GM12878 (cell line): ENCODE data around the gene BMP15. TPM values are rescaled to one million over a fixed set of nuclear protein-coding genes. Genes with fewer than 3 reads are reported as not detected.

ENCODE experiments used
- ATAC-seq: fragments of 200-7000 bp; cut with Tn5 transposase; 3 replicates; pipeline ENCODE4 v1.9.1; 2020; ENCODE audit warnings: mild to moderate bottlenecking, moderate library complexity
- BruUV-seq: library from RNA; stranded (reverse); fragments of 400-500 nt; replicated peaks from 2 replicates; lab custom pipeline; 2021; lab: Mats Ljungman, UMichigan
- CTCF ChIA-PET: fragments of 300-600 bp; sonication (Branson Sonifier 250); formaldehyde crosslinking; extraction: SDS; loops from one replicate; lab custom pipeline; 2021; ENCODE audit warnings: inconsistent platforms; lab: Yijun Ruan, JAX
- POLR2A ChIA-PET: fragments of 350-600 bp; formaldehyde crosslinking; extraction: SDS; loops from one replicate; lab custom pipeline; 2021; ENCODE audit warnings: inconsistent platforms; lab: Charles Lee
- RAD21 ChIA-PET: fragments of 300-600 bp; sonication (Branson Sonifier 250); formaldehyde crosslinking; loops from one replicate; lab custom pipeline; 2023; ENCODE audit warnings: antibody characterized with exemption; ENCODE audit not compliant: unreplicated experiment; lab: Charles Lee
- SMC1A ChIA-PET: fragments of 300-600 bp; sonication (Branson Sonifier 250); formaldehyde crosslinking; loops from one replicate; lab custom pipeline; 2023; ENCODE audit not compliant: unreplicated experiment, uncharacterized antibody; lab: Charles Lee
- DNase-seq: peaks from one replicate; pipeline ENCODE4 v3.0.0-alpha.2; 2011; ENCODE audit warnings: low read depth, low spot score
- FAIRE-seq: peaks from 3 replicates; lab custom pipeline; 2011; peaks lifted over from hg19 to GRCh38; lab: Jason Lieb, UNC
- H2AFZ ChIP-seq: 2 replicates; pipeline ENCODE4 v1.6.0; 2011; ENCODE audit warnings: low read depth, low read length, control low read depth; ENCODE audit not compliant: control insufficient read depth
- H3K27ac ChIP-seq: 2 replicates; pipeline ENCODE4 v1.5.1; 2011; ENCODE audit warnings: control low read depth; ENCODE audit not compliant: control insufficient read depth, insufficient read depth
- H3K27me3 ChIP-seq, 2 experiments: replicated peaks in 1 of 2; 2 replicates each; pipeline versions ENCODE4 v1.6.0 to v1.6.1; 2011; ENCODE audit warnings: low read length in 1 of 2; ENCODE audit not compliant: control insufficient read depth in 2 of 2, insufficient read depth in 2 of 2
- H3K36me3 ChIP-seq, 2 experiments: 2 replicates each; pipeline ENCODE4 v1.5.1; 2011; ENCODE audit warnings: low read length in 1 of 2; ENCODE audit not compliant: control insufficient read depth in 2 of 2, insufficient read depth in 2 of 2
- H3K4me1 ChIP-seq: 2 replicates; pipeline ENCODE4 v1.6.1; 2011; ENCODE audit warnings: mild to moderate bottlenecking, low read length, moderate library complexity, mixed read lengths; ENCODE audit not compliant: control insufficient read depth, insufficient read depth
- H3K4me2 ChIP-seq: 2 replicates; pipeline ENCODE4 v1.6.0; 2011; ENCODE audit warnings: control low read depth; ENCODE audit not compliant: control insufficient read depth, insufficient read depth
- H3K4me3 ChIP-seq: fragments of 200-600 bp; sonication (generic); 2 replicates; pipeline ENCODE4 v1.5.1; 2016
- H3K79me2 ChIP-seq: 2 replicates; pipeline ENCODE4 v1.6.0; 2011; ENCODE audit warnings: low read length; ENCODE audit not compliant: control insufficient read depth, insufficient read depth
- H3K9ac ChIP-seq: 2 replicates; pipeline ENCODE4 v1.8.0; 2011; ENCODE audit warnings: low read length, control low read depth, mixed read lengths; ENCODE audit not compliant: control insufficient read depth, insufficient read depth
- H3K9me3 ChIP-seq: replicated peaks from 3 replicates; pipeline ENCODE4 v1.5.1; 2011; ENCODE audit warnings: mild to moderate bottlenecking, low read length; ENCODE audit not compliant: control insufficient read depth, insufficient read depth
- H4K20me1 ChIP-seq: 2 replicates; pipeline ENCODE4 v1.6.0; 2011; ENCODE audit not compliant: control insufficient read depth, insufficient read depth
- CUX1 ChIP-seq: IDR thresholded peaks from 2 replicates; pipeline ENCODE4 v1.6.1; 2012; ENCODE audit warnings: improper control_type of control experiment, low read depth, low read length; ENCODE audit not compliant: insufficient replicate concordance
- EZH2 ChIP-seq: IDR thresholded peaks from 2 replicates; pipeline ENCODE4 v1.6.1; 2012; ENCODE audit warnings: low read depth, mild to moderate bottlenecking, control low read depth, inconsistent platforms, low read length, borderline replicate concordance; ENCODE audit not compliant: control insufficient read depth
- MEF2B ChIP-seq: fragments of 450-650 bp; IDR thresholded peaks from 2 replicates; pipeline ENCODE4 v1.6.1; 2018; ENCODE audit warnings: mild to moderate bottlenecking, moderate library complexity; ENCODE audit not compliant: partially characterized antibody, poor library complexity, severe bottlenecking
- NR2F1 ChIP-seq: fragments of 450-650 bp; conservative IDR thresholded peaks from 2 replicates; pipeline ENCODE4 v1.6.1; 2017; ENCODE audit warnings: mild to moderate bottlenecking
- SUZ12 ChIP-seq: fragments of 200-600 bp; sonication (generic); IDR thresholded peaks from one replicate; pipeline ENCODE4 v1.6.1; 2018; ENCODE audit warnings: antibody characterized with exemption, mild to moderate bottlenecking; ENCODE audit not compliant: unreplicated experiment
- TBL1XR1 ChIP-seq: IDR thresholded peaks from 2 replicates; pipeline ENCODE4 v1.6.1; 2012; ENCODE audit warnings: low read depth, low read length, improper control_type of control experiment
- ZBTB11 ChIP-seq: fragments of 450-650 bp; formaldehyde crosslinking; IDR thresholded peaks from 2 replicates; pipeline ENCODE4 v1.5.0; 2022; ENCODE audit warnings: mild to moderate bottlenecking, missing genetic modification characterization
- ZBTB33 ChIP-seq: fragments of 450-650 bp; IDR thresholded peaks from 2 replicates; pipeline ENCODE4 v1.6.1; 2017; ENCODE audit warnings: mild to moderate bottlenecking
- WGBS: methylation state at CpG from one replicate; pipeline ENCODE4 v1.1.6; 2016; ENCODE audit warnings: low lambda C conversion rate; ENCODE audit not compliant: insufficient replicate concordance, insufficient coverage; ENCODE audit errors: missing lambda C conversion rate; 5-methylcytosine and 5-hydroxymethylcytosine counted together
- in situ Hi-C: fragments of 300-500 bp; cut with MboI; formaldehyde crosslinking; loops from 9 replicates; pipeline ENCODE4 v1.14.3; 2018; ENCODE audit warnings: mixed read lengths
- intact Hi-C: fragments of 100-400 bp; cut with micrococcal nuclease; formaldehyde crosslinking; loops from one replicate; pipeline ENCODE4 v1.14.2; 2022; ENCODE audit not compliant: unreplicated experiment
- polyA plus RNA-seq, 11 experiments: library from polyadenylated mRNA; depleted of rRNA in 4 of 11; unstranded in 6 of 11; stranded (reverse) in 5 of 11; fragments of >200 nt; fragmentation: Nextera tagmentation in 4 of 11; fragmentation: Illumina TruSeq in 1 of 11; extraction: Ambion mirVana in 4 of 11; extraction: Trizol in 1 of 11; gene quantifications; 1 replicate in 1 of 11; 2 replicates in 10 of 11; pipeline versions ENCODE4 v1.2.1 to v1.2.3, GENCODE V29; 2011 to 2016; ENCODE audit warnings: inconsistent platforms in 2 of 11, missing spikeins in 2 of 11, low read depth in 1 of 11
- total RNA-seq, 4 experiments: library from RNA; depleted of rRNA in 3 of 4; stranded (reverse); fragments of >200 nt in 3 of 4; fragmentation: Illumina TruSeq in 1 of 4; extraction: Trizol in 1 of 4; gene quantifications; 2 replicates each; pipeline versions ENCODE4 v1.2.1 to v1.2.3, GENCODE V29; 2013 to 2021

The BMP15 gene
- total and polyA plus RNA-seq, 10 of the 15 experiments (the other 5 are each of a cell fraction or from before 2014, with no cell fraction given), result not detected

- H2AFZ ChIP-seq, result no peak overlapping the region
- H3K9ac ChIP-seq, result no peak overlapping the region
- ChIA-PET POLR2A (no interaction called here), CTCF (no interaction called here), RAD21 (no interaction called here), SMC1A (no interaction called here)
- intact Hi-C loops, result no loop called here
- BruUV-seq, result no TSS peak
- no peaks in the 10 kb centered on the region for H3K4me1 ChIP-seq
- no peak for FAIRE-seq
- 57% methylated on average over 3 of the region's 3 CpGs for WGBS
- H3K36me3 ChIP-seq, result no peaks in the 10 kb centered on the region
- in situ Hi-C loops, result no loop called here
- ATAC-seq, result no peak
- no peak for DNase-seq
- no peaks in the 10 kb centered on the region for H3K9me3 ChIP-seq
- no peak overlapping the region for H3K4me3 ChIP-seq
- no peaks in the 10 kb centered on the region for H4K20me1 ChIP-seq
- H3K79me2 ChIP-seq, result no peaks in the 10 kb centered on the region
- TF ChIP-seq NR2F1, result no peak
- TF ChIP-seq TBL1XR1, result no peak
- no peak for TF ChIP-seq EZH2
- TF ChIP-seq MEF2B, result no peak
- TF ChIP-seq ZBTB11 (CRISPR knock-in tag), result no peak
- no peak for TF ChIP-seq ZBTB33
- no peak for TF ChIP-seq CUX1
- TF ChIP-seq SUZ12, result no peak
- TF ChIP-seq, all 136 proteins: peak for 0
- Histone ChIP-seq H3K27ac (no peak overlapping the region), H3K27me3 (no peaks in the 10 kb centered on the region), H3K4me2 (no peak overlapping the region)
Observed at GRCh38 chrX:50962156-50962555, 51.6 kb downstream of the BMP15 start.
